ENCODE results near the gene LRMDA.
A peak's percentile ranks its signal among the peaks of the same experiment; 100 is the strongest.

Gene LRMDA

GRCh38 chr10:75751232-75751631, 319.8 kb downstream of the LRMDA start:
- TF ChIP-seq, protein P1, sequence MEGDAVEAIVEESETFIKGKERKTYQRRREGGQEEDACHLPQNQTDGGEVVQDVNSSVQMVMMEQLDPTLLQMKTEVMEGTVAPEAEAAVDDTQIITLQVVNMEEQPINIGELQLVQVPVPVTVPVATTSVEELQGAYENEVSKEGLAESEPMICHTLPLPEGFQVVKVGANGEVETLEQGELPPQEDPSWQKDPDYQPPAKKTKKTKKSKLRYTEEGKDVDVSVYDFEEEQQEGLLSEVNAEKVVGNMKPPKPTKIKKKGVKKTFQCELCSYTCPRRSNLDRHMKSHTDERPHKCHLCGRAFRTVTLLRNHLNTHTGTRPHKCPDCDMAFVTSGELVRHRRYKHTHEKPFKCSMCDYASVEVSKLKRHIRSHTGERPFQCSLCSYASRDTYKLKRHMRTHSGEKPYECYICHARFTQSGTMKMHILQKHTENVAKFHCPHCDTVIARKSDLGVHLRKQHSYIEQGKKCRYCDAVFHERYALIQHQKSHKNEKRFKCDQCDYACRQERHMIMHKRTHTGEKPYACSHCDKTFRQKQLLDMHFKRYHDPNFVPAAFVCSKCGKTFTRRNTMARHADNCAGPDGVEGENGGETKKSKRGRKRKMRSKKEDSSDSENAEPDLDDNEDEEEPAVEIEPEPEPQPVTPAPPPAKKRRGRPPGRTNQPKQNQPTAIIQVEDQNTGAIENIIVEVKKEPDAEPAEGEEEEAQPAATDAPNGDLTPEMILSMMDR (IDR thresholded peaks at IDR 0.05), result no peak
- Mint-ChIP-seq H3K27ac (no peak overlapping the region), H3K4me3 (no peak overlapping the region), H3K36me3 (ENCODE audit: low read depth) (peaks cover 12% of the 10 kb centered on the region), H3K4me1 (peaks cover 48% of the 10 kb centered on the region), H3K9me3 (peaks cover 19% of the 10 kb centered on the region), H3K27me3 (ENCODE audit: low read depth, poor library complexity) (no peaks in the 10 kb centered on the region)
- no peak for DNase-seq

DNA sequence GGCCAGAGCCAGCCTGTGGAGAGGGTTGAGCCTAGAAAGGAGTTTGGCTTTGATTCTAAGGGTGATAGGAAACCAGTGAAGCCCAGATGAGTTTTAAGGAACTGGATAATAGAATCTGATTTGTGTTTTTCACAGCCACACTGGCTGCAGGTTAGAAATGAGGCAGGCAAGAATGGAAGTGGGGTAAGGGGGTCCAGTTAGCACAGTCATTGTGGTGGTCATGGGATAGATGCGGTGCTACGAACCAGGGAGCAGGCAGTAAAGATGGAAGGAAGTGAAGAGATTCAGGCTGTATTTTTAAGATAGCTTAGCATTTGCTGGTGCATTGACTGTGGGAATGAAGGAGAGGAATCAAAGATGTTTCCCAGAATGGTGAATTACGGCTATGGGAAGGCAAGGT, 322.2 kb downstream of the LRMDA start:
- Mint-ChIP-seq H3K27ac (no peak overlapping the region), H3K27me3 (ENCODE audit: low read depth, poor library complexity) (no peaks in the 10 kb centered on the region), H3K9me3 (peaks cover 19% of the 10 kb centered on the region), H3K36me3 (ENCODE audit: low read depth) (peaks cover 12% of the 10 kb centered on the region), H3K4me1 (peaks cover 34% of the 10 kb centered on the region), H3K4me3 (no peak overlapping the region)
- TF ChIP-seq, protein P1 (IDR thresholded peaks at IDR 0.05), result no peak
- no peak for DNase-seq

DNA sequence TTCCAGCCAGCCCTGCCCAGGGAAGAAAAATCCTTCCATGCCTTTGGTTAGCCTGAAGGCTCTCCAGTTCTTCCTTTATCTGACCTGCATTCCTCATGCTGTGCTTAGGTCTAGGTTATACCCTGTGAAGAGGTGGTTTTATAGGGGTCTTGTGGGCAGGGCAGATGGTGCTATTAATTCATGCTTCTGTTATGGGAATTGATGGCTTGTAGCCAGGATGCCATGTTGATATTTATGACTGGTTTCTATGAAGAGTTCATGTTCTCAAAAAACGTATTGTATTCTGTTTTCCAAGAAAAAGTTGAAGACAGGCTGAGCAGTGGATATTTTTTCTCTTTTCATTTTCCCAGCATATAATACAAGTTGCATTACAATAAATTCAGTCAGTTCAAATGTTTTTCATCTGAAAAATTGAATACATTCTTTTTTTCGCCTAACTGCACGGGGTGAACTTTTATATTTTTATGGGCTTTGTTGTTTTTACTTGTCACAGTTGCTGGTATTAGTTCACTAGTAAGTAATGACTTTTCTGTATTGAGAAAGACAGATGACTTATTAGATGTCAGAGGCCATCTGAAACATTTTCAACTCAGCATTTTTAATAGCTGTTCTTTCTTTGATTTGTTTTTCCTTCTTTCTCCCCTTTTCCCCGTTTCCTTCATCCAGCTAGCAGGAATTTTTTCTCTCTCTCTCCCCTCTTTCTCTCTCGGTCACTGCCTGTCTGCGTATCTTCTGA, 322.8 kb downstream of the LRMDA start:
- Mint-ChIP-seq H3K27me3 (ENCODE audit: low read depth, poor library complexity) (no peaks in the 10 kb centered on the region), H3K9me3 (peaks cover 19% of the 10 kb centered on the region), H3K4me3 (no peak overlapping the region), H3K27ac (peak overlapping the region; percentile 6), H3K36me3 (ENCODE audit: low read depth) (peaks cover 12% of the 10 kb centered on the region), H3K4me1 (peaks cover 29% of the 10 kb centered on the region)
- TF ChIP-seq, protein P1 (IDR thresholded peaks at IDR 0.05), result no peak
- no peak for DNase-seq

- no peaks in the 10 kb centered on the region for H3K27me3 Mint-ChIP-seq (ENCODE audit: low read depth, poor library complexity)
- no peak overlapping the region for H3K4me3 Mint-ChIP-seq
Observed at GRCh38 chr10:75755528-75755927, 324.1 kb downstream of the LRMDA start.

DNA sequence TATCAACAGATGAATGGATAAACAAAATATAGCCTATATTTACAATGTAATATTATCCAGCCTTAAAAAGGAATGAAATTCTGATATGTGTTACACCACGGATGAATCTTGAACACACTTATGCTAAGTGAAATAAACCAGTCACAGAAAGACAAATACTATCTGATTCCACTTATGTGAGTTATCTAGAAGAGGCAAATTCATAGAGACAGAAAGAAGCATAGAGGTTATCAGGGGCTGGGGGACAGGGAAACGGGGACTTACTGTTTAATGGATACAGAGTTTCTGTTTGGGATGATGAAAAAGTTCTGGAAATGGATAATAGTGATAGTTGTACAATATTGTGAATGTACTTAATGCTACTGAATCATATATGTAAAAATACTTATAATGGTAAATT, 329.9 kb downstream of the LRMDA start:
- H3K27ac Mint-ChIP-seq, result no peak overlapping the region
- H3K36me3 Mint-ChIP-seq (ENCODE audit: low read depth), result no peaks in the 10 kb centered on the region
- peaks cover 58% of the 10 kb centered on the region for H3K4me1 Mint-ChIP-seq
- TF ChIP-seq, protein P1 (IDR thresholded peaks at IDR 0.05), result no peak
- H3K4me3 Mint-ChIP-seq, result no peak overlapping the region
- no peaks in the 10 kb centered on the region for H3K9me3 Mint-ChIP-seq
- no peaks in the 10 kb centered on the region for H3K27me3 Mint-ChIP-seq (ENCODE audit: low read depth, poor library complexity)
- no peak for DNase-seq

More at GRCh38 chr10:75755528-75755927, 324.1 kb downstream of the LRMDA start:
- Mint-ChIP-seq H3K9me3 (peaks cover 11% of the 10 kb centered on the region), H3K36me3 (ENCODE audit: low read depth) (peaks cover 7% of the 10 kb centered on the region), H3K27ac (no peak overlapping the region), H3K4me1 (peaks cover 39% of the 10 kb centered on the region)
- TF ChIP-seq, protein P1 (IDR thresholded peaks at IDR 0.05), result no peak
- no peak for DNase-seq

- Mint-ChIP-seq H3K36me3 (ENCODE audit: low read depth) (no peaks in the 10 kb centered on the region), H3K27me3 (ENCODE audit: low read depth, poor library complexity) (no peaks in the 10 kb centered on the region)
- no peak for DNase-seq
Observed at GRCh38 chr10:75762431-75762802, 331.0 kb downstream of the LRMDA start.

More at GRCh38 chr10:75762431-75762802, 331.0 kb downstream of the LRMDA start:
- H3K4me1 Mint-ChIP-seq, result peaks cover 58% of the 10 kb centered on the region
- H3K4me3 Mint-ChIP-seq, result no peak overlapping the region
- H3K27ac Mint-ChIP-seq, result peak overlapping the region; percentile 88
- TF ChIP-seq, protein P1 (IDR thresholded peaks at IDR 0.05), result no peak
- H3K9me3 Mint-ChIP-seq, result no peaks in the 10 kb centered on the region

Data from nephron progenitor cell (in vitro differentiated cells).